Bronchial epithelial cell (primary cell): ENCODE data around the gene PCNX1. TPM values are rescaled to one million over a fixed set of nuclear protein-coding genes. Genes with fewer than 3 reads are reported as not detected.

Experiments
- DNase-seq: peaks from one replicate; pipeline ENCODE4 v3.0.0-alpha.2; 2010; ENCODE audit warnings: low read depth
- FAIRE-seq: peaks from 2 replicates; lab custom pipeline; 2011; peaks lifted over from hg19 to GRCh38; lab: Jason Lieb, UNC
- H3K27me3 ChIP-seq: 2 replicates; pipeline ENCODE4 v1.5.1; 2011; ENCODE audit warnings: low read length; ENCODE audit not compliant: control insufficient read depth, insufficient read depth
- H3K36me3 ChIP-seq: 2 replicates; pipeline ENCODE4 v1.5.1; 2011; ENCODE audit warnings: low read length; ENCODE audit not compliant: control insufficient read depth, insufficient read depth
- H3K4me3 ChIP-seq: 2 replicates; pipeline ENCODE4 v1.5.1; 2011; ENCODE audit warnings: mild to moderate bottlenecking, low read depth, low read length, control low read depth
- CTCF ChIP-seq: IDR thresholded peaks from 2 replicates; pipeline ENCODE4 v1.5.1; 2011; ENCODE audit warnings: mild to moderate bottlenecking, moderate library complexity, low read length, control low read depth, inconsistent platforms; ENCODE audit not compliant: insufficient read depth, severe bottlenecking
- total RNA-seq: library from RNA; depleted of rRNA; stranded (reverse); fragments of >200 nt; gene quantifications from 2 replicates; pipeline ENCODE4 v1.2.1, GENCODE V29; 2014

Gene PCNX1
- total RNA-seq, 1 donor from 2014 or later: 24.5 TPM

GRCh38 chr14:71148627-71149026 is 241.4 kb downstream of the PCNX1 start:
- FAIRE-seq (no peak), DNase-seq (no peak)
- H3K4me3 ChIP-seq: no peak overlapping the region
- no peaks in the 10 kb centered on the region for H3K36me3 ChIP-seq
- TF ChIP-seq CTCF: no peak
- H3K27me3 ChIP-seq: no peaks in the 10 kb centered on the region

- TF ChIP-seq CTCF: no peak
- Histone ChIP-seq H3K36me3 (no peaks in the 10 kb centered on the region), H3K27me3 (no peaks in the 10 kb centered on the region), H3K4me3 (no peak overlapping the region)
- DNase-seq (no peak), FAIRE-seq (no peak)
These were observed 243.5 kb downstream of the PCNX1 start for GRCh38 chr14:71150737-71151136.

GRCh38 chr14:71155743-71156142 is 248.5 kb downstream of the PCNX1 start:
- no peak for TF ChIP-seq CTCF
- DNase-seq: no peak

GRCh38 chr14:71163050-71163841 is 256.0 kb downstream of the PCNX1 start:
- DNase-seq (no peak), FAIRE-seq (no peak)
- H3K36me3 ChIP-seq: no peaks in the 10 kb centered on the region
- no peak overlapping the region for H3K4me3 ChIP-seq
- no peaks in the 10 kb centered on the region for H3K27me3 ChIP-seq
- no peak for TF ChIP-seq CTCF

More at GRCh38 chr14:71155743-71156142, 248.5 kb downstream of the PCNX1 start:
- FAIRE-seq: no peak
- H3K27me3 ChIP-seq: no peaks in the 10 kb centered on the region
- H3K36me3 ChIP-seq: no peaks in the 10 kb centered on the region
- H3K4me3 ChIP-seq: no peak overlapping the region

GRCh38 chr14:71163842-71164629 is 256.8 kb downstream of the PCNX1 start:
- Histone ChIP-seq H3K4me3 (no peak overlapping the region), H3K36me3 (no peaks in the 10 kb centered on the region), H3K27me3 (no peaks in the 10 kb centered on the region)
- FAIRE-seq (no peak), DNase-seq (no peak)
- no peak for TF ChIP-seq CTCF

Other genes starting within 250 kb of the PCNX1 start
- 11.6 and 13.8 TPM in 2 replicates for gene MAP3K9, start 97.9 kb upstream of the PCNX1 start, total RNA-seq